GM23338 (cell line): Measurements from ENCODE around the gene SLC4A7.

Experiments
- CREB1 ChIP-seq: fragments of 250-450 bp; sonication (Bioruptor Pico); IDR thresholded peaks from 2 replicates; pipeline ENCODE4 v1.5.0; 2020; ENCODE audit warnings: low read depth, mild to moderate bottlenecking, moderate library complexity
- EZH2 ChIP-seq: fragments of 200-600 bp; sonication (generic); IDR thresholded peaks from one replicate; pipeline ENCODE4 v1.8.0; 2017; ENCODE audit warnings: antibody characterized with exemption, mild to moderate bottlenecking, low read depth; ENCODE audit not compliant: unreplicated experiment
- EZH2phosphoT487 ChIP-seq: fragments of 200-600 bp; sonication (generic); IDR thresholded peaks from one replicate; pipeline ENCODE4 v1.8.1; 2018; ENCODE audit warnings: antibody characterized with exemption; ENCODE audit not compliant: unreplicated experiment
- JUNB ChIP-seq: IDR thresholded peaks from one replicate; pipeline ENCODE4 v1.6.1; 2016; ENCODE audit warnings: antibody characterized with exemption; ENCODE audit not compliant: unreplicated experiment
- NANOG ChIP-seq: IDR thresholded peaks from 2 replicates; pipeline ENCODE4 v1.6.1; 2016; ENCODE audit warnings: antibody characterized with exemption, borderline replicate concordance
- POLR2AphosphoS5 ChIP-seq: IDR thresholded peaks from 2 replicates; pipeline ENCODE4 v1.6.1; 2016; ENCODE audit warnings: antibody characterized with exemption, low read depth
- ZNF331 ChIP-seq: fragments of 250-450 bp; sonication (Bioruptor Pico); IDR thresholded peaks from 2 replicates; pipeline ENCODE4 v1.5.0; 2020; ENCODE audit warnings: low read depth, mild to moderate bottlenecking, moderate library complexity
- TF ChIP-seq, protein P1 (sequence below), 2 experiments: fragments of 200-600 bp in 1 of 2; sonication (generic) in 1 of 2; conservative IDR thresholded peaks; 2 replicates each; pipeline versions ENCODE4 v1.5.1 to v1.6.1; 2016 to 2017; ENCODE audit warnings: antibody characterized with exemption in 2 of 2, low read depth in 2 of 2, mild to moderate bottlenecking in 2 of 2, moderate library complexity in 1 of 2
- TF ChIP-seq, protein P2 (sequence below): IDR thresholded peaks from 2 replicates; pipeline ENCODE4 v1.6.1; 2016; ENCODE audit warnings: antibody characterized with exemption
- TF ChIP-seq, protein P3 (sequence below): IDR thresholded peaks from one replicate; pipeline ENCODE4 v1.6.1; 2018; ENCODE audit warnings: antibody characterized with exemption; ENCODE audit not compliant: unreplicated experiment
- TF ChIP-seq, protein P4 (sequence below): fragments of 250-450 bp; sonication (Bioruptor Pico); IDR thresholded peaks from 2 replicates; pipeline ENCODE4 v1.5.0; 2020; ENCODE audit warnings: mild to moderate bottlenecking, moderate library complexity

DNA sequence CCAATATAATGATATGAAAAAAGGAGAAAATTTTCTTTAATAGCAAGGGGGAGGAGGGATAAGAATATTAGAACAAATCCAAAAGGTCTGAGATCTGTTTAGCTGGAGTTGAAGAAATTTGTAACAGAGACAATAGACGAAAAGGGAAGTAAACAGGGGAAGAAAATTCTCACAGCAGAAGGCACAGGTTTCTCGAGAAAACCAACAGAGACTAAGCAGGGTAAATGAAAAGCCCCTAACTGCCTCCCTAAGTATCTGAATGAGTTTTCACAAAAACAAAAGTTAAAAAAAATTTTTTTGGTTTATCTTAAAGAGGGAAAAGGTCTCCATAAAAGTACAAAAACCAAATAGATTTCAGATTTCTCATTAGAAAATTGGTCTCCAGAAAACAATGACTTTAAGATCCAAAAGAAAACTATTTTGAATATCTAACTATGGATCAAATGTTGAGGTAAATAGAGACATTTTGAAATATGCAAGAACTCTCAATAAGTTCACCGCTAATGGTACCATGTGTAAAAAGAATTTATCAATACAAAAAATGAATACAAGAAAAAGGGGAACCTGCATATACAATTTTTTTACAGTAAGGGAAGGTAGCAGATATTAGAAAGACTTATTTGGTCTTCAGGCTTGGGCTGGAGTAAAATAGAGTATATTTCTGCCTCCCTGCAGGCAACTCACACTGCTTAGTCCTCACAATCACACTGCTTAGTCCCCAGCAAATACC is 91.1 kb downstream of the SLC4A7 start:
- TF ChIP-seq, protein P1, sequence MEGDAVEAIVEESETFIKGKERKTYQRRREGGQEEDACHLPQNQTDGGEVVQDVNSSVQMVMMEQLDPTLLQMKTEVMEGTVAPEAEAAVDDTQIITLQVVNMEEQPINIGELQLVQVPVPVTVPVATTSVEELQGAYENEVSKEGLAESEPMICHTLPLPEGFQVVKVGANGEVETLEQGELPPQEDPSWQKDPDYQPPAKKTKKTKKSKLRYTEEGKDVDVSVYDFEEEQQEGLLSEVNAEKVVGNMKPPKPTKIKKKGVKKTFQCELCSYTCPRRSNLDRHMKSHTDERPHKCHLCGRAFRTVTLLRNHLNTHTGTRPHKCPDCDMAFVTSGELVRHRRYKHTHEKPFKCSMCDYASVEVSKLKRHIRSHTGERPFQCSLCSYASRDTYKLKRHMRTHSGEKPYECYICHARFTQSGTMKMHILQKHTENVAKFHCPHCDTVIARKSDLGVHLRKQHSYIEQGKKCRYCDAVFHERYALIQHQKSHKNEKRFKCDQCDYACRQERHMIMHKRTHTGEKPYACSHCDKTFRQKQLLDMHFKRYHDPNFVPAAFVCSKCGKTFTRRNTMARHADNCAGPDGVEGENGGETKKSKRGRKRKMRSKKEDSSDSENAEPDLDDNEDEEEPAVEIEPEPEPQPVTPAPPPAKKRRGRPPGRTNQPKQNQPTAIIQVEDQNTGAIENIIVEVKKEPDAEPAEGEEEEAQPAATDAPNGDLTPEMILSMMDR (conservative IDR thresholded peaks at IDR 0.05; ENCODE audit: low read depth in 2 of 2) = no peak
- TF ChIP-seq EZH2 = no peak
- TF ChIP-seq, protein P2, sequence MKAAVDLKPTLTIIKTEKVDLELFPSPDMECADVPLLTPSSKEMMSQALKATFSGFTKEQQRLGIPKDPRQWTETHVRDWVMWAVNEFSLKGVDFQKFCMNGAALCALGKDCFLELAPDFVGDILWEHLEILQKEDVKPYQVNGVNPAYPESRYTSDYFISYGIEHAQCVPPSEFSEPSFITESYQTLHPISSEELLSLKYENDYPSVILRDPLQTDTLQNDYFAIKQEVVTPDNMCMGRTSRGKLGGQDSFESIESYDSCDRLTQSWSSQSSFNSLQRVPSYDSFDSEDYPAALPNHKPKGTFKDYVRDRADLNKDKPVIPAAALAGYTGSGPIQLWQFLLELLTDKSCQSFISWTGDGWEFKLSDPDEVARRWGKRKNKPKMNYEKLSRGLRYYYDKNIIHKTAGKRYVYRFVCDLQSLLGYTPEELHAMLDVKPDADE = no peak
- no peak for TF ChIP-seq POLR2AphosphoS5
- no peak for TF ChIP-seq CREB1 (CRISPR knock-in tag)
- TF ChIP-seq, protein P3, sequence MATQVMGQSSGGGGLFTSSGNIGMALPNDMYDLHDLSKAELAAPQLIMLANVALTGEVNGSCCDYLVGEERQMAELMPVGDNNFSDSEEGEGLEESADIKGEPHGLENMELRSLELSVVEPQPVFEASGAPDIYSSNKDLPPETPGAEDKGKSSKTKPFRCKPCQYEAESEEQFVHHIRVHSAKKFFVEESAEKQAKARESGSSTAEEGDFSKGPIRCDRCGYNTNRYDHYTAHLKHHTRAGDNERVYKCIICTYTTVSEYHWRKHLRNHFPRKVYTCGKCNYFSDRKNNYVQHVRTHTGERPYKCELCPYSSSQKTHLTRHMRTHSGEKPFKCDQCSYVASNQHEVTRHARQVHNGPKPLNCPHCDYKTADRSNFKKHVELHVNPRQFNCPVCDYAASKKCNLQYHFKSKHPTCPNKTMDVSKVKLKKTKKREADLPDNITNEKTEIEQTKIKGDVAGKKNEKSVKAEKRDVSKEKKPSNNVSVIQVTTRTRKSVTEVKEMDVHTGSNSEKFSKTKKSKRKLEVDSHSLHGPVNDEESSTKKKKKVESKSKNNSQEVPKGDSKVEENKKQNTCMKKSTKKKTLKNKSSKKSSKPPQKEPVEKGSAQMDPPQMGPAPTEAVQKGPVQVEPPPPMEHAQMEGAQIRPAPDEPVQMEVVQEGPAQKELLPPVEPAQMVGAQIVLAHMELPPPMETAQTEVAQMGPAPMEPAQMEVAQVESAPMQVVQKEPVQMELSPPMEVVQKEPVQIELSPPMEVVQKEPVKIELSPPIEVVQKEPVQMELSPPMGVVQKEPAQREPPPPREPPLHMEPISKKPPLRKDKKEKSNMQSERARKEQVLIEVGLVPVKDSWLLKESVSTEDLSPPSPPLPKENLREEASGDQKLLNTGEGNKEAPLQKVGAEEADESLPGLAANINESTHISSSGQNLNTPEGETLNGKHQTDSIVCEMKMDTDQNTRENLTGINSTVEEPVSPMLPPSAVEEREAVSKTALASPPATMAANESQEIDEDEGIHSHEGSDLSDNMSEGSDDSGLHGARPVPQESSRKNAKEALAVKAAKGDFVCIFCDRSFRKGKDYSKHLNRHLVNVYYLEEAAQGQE = no peak
- TF ChIP-seq EZH2phosphoT487 = no peak
- TF ChIP-seq JUNB = no peak
- TF ChIP-seq, protein P4, sequence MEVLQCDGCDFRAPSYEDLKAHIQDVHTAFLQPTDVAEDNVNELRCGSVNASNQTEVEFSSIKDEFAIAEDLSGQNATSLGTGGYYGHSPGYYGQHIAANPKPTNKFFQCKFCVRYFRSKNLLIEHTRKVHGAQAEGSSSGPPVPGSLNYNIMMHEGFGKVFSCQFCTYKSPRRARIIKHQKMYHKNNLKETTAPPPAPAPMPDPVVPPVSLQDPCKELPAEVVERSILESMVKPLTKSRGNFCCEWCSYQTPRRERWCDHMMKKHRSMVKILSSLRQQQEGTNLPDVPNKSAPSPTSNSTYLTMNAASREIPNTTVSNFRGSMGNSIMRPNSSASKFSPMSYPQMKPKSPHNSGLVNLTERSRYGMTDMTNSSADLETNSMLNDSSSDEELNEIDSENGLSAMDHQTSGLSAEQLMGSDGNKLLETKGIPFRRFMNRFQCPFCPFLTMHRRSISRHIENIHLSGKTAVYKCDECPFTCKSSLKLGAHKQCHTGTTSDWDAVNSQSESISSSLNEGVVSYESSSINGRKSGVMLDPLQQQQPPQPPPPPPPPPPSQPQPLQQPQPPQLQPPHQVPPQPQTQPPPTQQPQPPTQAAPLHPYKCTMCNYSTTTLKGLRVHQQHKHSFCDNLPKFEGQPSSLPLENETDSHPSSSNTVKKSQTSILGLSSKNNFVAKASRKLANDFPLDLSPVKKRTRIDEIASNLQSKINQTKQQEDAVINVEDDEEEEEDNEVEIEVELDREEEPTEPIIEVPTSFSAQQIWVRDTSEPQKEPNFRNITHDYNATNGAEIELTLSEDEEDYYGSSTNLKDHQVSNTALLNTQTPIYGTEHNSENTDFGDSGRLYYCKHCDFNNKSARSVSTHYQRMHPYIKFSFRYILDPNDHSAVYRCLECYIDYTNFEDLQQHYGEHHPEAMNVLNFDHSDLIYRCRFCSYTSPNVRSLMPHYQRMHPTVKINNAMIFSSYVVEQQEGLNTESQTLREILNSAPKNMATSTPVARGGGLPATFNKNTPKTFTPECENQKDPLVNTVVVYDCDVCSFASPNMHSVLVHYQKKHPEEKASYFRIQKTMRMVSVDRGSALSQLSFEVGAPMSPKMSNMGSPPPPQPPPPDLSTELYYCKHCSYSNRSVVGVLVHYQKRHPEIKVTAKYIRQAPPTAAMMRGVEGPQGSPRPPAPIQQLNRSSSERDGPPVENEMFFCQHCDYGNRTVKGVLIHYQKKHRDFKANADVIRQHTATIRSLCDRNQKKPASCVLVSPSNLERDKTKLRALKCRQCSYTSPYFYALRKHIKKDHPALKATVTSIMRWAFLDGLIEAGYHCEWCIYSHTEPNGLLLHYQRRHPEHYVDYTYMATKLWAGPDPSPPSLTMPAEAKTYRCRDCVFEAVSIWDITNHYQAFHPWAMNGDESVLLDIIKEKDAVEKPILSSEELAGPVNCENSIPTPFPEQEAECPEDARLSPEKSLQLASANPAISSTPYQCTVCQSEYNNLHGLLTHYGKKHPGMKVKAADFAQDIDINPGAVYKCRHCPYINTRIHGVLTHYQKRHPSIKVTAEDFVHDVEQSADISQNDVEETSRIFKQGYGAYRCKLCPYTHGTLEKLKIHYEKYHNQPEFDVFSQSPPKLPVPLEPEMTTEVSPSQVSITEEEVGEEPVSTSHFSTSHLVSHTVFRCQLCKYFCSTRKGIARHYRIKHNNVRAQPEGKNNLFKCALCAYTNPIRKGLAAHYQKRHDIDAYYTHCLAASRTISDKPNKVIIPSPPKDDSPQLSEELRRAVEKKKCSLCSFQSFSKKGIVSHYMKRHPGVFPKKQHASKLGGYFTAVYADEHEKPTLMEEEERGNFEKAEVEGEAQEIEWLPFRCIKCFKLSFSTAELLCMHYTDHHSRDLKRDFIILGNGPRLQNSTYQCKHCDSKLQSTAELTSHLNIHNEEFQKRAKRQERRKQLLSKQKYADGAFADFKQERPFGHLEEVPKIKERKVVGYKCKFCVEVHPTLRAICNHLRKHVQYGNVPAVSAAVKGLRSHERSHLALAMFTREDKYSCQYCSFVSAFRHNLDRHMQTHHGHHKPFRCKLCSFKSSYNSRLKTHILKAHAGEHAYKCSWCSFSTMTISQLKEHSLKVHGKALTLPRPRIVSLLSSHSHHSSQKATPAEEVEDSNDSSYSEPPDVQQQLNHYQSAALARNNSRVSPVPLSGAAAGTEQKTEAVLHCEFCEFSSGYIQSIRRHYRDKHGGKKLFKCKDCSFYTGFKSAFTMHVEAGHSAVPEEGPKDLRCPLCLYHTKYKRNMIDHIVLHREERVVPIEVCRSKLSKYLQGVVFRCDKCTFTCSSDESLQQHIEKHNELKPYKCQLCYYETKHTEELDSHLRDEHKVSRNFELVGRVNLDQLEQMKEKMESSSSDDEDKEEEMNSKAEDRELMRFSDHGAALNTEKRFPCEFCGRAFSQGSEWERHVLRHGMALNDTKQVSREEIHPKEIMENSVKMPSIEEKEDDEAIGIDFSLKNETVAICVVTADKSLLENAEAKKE (CRISPR knock-in tag) = no peak
- TF ChIP-seq ZNF331 (CRISPR knock-in tag) = no peak
- TF ChIP-seq NANOG = no peak
